ENCODE measurements around the gene KRTAP9-9. TPM values are rescaled to one million over a fixed set of nuclear protein-coding genes. Genes with fewer than 3 reads are reported as not detected.
"Not testable (repeated sequence)": the region's sequence is repeated elsewhere in the genome, so short reads cannot be mapped to it uniquely, and the experiment has no call there.

Gene KRTAP9-9
- not detected in 2 replicates for total RNA-seq (2014; rRNA removed; shearing (Covaris generic))

DNA sequence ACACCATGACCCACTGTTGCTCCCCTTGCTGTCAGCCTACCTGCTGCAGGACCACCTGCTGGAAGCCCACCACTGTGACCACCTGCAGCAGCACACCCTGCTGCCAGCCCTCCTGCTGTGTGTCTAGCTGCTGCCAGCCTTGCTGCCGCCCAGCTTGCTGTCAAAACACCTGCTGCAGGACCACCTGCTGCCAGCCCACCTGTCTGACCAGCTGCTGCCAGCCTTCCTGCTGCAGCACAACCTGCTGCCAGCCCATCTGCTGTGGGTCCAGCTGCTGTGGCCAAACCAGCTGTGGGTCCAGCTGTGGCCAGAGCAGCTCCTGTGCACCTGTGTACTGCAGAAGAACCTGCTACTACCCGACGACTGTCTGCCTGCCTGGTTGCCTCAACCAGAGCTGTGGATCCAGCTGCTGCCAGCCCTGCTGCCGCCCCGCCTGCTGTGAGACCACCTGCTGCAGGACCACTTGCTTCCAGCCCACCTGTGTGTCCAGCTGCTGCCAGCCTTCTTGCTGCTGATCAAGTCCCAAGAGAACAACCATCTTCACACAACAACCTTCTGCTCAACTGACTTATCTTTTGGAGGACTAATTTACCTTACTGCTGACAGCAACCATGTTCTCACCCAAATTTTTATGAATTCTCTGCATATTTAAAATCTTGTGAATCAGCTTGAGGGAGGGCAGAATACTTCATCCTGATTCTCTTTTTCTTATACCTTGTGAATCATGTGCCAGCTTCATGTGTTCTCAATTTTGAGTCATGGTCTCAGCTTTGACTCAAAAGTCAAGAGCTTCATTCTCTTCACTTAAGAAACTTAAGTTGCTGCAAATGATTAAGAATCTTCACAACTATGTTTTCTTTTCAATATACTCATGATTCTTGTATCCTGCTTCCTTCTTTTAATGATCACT, at the start of gene KRTAP9-9:
Gene KRTAP9-9, plus strand, starts transcription at position 4 of the 910 bp plus-strand sequence.
- not testable (repeated sequence) for DNase-seq (ENCODE audit: low read depth)

DNA sequence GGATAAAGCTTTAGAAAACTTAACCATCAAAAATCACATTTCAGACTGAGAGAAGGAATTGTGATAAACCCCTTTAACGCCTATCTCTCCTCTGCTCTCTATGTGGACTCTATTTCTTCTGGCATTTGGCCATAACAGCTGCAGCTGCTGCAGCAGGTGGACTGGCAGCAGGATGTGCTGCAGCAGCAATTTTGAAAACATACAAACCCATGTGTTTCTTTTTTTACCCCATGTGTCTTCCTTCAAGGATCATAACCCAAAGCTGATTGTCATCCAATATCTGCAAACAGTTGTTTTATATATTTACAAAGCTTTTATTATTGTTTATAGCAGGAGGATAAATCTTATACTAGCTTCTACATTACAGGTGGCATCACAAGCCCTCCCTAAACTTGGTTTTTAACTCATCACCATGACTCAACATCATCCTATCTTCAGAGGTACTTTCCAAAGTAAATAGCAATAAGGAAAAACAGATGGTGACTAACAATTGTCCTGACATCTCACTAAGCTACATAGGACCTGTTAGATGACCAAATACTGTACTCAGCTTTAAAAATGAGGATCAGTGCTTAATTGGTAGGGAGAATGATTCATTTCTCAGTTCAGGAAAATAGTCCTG, 43.2 kb upstream of the KRTAP9-9 start:
- peak; percentile 51 for DNase-seq (ENCODE audit: low read depth)

- DNase-seq (ENCODE audit: low read depth) = no peak
Measured at GRCh38 chr17:41212524-41213169, 42.5 kb upstream of the KRTAP9-9 start.

GRCh38 chr17:41215681-41216080, 39.5 kb upstream of the KRTAP9-9 start:
- DNase-seq (ENCODE audit: low read depth) = no peak

- no peak for DNase-seq (ENCODE audit: low read depth)
Measured at GRCh38 chr17:41223821-41224220, 31.4 kb upstream of the KRTAP9-9 start.

- DNase-seq (ENCODE audit: low read depth) = no peak
Measured at GRCh38 chr17:41226051-41226450, 29.1 kb upstream of the KRTAP9-9 start.

DNA sequence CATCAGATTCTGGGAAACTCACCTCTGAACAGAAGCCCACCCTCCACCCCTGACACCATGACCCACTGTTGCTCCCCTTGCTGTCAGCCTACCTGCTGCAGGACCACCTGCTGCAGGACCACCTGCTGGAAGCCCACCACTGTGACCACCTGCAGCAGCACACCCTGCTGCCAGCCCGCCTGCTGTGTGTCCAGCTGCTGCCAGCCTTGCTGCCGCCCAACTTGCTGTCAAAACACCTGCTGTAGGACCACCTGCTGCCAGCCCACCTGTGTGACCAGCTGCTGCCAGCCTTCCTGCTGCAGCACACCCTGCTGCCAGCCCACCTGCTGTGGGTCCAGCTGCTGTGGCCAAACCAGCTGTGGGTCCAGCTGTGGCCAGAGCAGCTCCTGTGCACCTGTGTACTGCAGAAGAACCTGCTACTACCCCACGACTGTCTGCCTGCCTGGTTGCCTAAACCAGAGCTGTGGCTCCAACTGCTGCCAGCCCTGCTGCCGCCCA, 28.5 kb upstream of the KRTAP9-9 start, which contains the start of gene KRTAP9-2:
Gene KRTAP9-2, plus strand, starts transcription at position 51 of the 498 bp plus-strand sequence. Its CDS starts 7 bp downstream, at position 58.
- not testable (repeated sequence) for DNase-seq (ENCODE audit: low read depth)

DNA sequence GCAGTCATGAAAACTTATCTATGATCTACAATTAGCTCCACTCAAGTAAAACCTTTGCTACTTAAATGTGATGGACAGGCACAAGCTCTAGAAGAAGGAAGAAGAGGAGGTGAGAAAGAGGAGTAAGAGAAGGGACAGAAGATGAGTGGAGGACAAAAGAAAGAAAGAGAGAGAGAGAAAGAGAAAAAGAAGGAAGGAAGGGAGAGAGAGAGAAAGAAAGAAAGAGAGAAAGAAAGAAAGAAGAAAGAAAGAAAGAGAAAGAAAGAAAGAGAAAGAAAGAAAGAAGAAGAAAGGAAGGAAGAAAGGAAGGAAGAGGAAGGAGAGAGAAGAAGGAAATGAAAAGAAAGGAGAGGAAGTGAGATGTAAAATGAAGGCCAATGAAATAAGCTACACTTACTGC, 25.1 kb upstream of the KRTAP9-9 start:
- no peak for DNase-seq (ENCODE audit: low read depth)

DNA sequence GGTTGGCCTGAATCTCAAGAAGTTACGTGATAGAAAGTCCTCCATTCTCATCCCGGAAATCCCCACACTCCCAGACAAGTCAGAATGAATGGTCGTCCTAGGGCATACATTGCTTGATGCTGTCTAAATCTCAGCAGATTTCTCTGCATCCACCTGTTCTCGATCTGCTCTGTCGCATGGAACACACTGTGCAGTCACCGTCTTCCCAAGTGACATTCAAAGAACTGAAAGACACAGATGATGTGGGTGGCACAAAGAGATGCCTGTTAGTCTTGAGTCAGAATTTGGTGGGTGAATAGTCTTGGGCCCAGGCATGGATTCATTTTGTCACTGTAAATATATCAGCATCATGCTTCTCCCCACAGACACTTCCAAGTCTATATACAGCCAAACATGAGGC, 23.5 kb upstream of the KRTAP9-9 start:
- DNase-seq (ENCODE audit: low read depth) = no peak

DNA sequence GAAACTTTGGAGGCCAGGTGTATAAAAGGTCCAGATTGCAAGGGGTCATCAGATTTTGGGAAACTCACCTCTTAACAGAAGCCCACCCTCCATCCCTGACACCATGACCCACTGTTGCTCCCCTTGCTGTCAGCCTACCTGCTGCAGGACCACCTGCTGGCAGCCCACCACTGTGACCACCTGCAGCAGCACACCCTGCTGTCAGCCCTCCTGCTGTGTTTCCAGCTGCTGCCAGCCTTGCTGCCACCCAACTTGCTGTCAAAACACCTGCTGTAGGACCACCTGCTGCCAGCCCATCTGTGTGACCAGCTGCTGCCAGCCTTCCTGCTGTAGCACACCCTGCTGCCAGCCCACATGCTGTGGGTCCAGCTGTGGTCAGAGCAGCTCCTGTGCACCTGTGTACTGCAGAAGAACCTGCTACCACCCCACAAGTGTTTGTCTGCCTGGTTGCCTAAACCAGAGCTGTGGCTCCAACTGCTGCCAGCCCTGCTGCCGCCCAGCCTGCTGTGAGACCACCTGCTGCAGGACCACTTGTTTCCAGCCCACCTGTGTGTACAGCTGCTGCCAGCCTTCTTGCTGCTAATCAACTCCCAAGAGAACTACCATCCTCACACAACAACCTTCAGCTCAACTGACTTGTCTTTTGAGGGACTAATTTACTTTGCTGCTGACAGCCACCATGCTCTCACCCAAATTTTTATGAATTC, 22.6 kb upstream of the KRTAP9-9 start, which contains the start of gene KRTAP9-3:
Gene KRTAP9-3, plus strand, starts transcription at position 51 of the 707 bp plus-strand sequence. Its CDS starts 53 bp downstream, at position 104.
- DNase-seq (ENCODE audit: low read depth) = not testable (repeated sequence)

DNA sequence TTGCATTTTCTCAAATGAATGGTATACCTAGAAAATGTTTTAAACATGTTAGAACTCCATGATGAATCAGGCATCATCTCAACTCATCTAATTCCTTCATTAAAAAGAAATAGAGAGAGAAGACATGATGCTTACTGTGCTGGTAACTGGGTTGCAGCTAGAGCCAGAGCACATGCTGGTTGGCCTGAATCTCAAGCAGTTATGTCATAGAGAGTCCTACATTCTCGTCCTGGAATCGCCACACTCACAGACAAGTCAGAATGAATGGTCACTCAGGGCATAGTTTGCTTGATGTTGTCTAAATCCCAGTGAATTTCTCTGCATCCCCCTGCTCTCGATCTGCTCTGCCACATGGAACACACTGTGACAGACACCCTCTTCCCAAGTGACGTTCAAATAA, 18.1 kb upstream of the KRTAP9-9 start:
- not testable (repeated sequence) for DNase-seq (ENCODE audit: low read depth)

DNA sequence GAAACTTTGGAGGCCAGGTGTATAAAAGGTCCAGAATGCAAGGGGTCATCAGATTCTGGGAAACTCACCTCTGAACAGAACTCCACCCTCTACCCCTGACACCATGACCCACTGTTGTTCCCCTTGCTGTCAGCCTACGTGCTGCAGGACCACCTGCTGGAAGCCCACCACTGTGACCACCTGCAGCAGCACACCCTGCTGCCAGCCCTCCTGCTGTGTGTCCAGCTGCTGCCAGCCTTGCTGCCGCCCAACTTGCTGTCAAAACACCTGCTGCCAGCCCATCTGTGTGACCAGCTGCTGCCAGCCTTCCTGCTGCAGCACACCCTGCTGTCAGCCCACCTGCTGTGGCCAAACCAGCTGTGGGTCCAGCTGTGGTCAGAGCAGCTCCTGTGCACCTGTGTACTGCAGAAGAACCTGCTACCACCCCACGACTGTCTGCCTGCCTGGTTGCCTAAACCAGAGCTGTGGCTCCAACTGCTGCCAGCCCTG, 17.2 kb upstream of the KRTAP9-9 start, which contains the start of gene KRTAP9-8:
Gene KRTAP9-8, plus strand, starts transcription at position 51 of the 489 bp plus-strand sequence. Its CDS starts 53 bp downstream, at position 104.
- DNase-seq (ENCODE audit: low read depth) = not testable (repeated sequence)

- not testable (repeated sequence) for DNase-seq (ENCODE audit: low read depth)
Measured at GRCh38 chr17:41246995-41247787, 8.0 kb upstream of the KRTAP9-9 start.

- DNase-seq (ENCODE audit: low read depth) = not testable (repeated sequence)
Measured at GRCh38 chr17:41249637-41250240, 5.4 kb upstream of the KRTAP9-9 start, which contains the start of gene KRTAP9-4. TSS of gene KRTAP9-4 (plus strand) at chr17:41249687. CDS start at chr17:41249721, 34 bp downstream.

- no peak for DNase-seq (ENCODE audit: low read depth)
Measured at GRCh38 chr17:41251261-41251660, 3.9 kb upstream of the KRTAP9-9 start.

DNA sequence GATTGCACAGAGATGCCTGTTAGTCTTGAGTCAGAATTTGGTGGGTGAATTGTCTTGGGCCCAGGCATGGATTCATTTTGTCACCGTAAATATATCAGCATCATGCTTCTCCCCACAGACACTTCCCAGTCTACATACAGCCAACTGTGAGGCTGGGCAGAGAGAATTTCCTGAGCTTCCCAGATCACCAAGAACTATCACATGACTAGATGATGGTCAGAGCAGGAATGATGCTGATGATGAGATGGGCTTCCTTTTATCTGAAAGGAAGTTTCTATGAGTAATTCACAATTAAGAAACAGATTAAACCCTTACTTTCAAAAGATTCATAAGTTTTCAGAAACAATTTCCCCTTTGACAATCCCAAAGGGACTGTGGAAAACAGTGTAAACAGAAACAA, 323 bp upstream of the KRTAP9-9 start:
- DNase-seq (ENCODE audit: low read depth) = no peak

- no peak for DNase-seq (ENCODE audit: low read depth)
Measured at GRCh38 chr17:41256291-41256685, 1.1 kb downstream of the KRTAP9-9 start.

DNA sequence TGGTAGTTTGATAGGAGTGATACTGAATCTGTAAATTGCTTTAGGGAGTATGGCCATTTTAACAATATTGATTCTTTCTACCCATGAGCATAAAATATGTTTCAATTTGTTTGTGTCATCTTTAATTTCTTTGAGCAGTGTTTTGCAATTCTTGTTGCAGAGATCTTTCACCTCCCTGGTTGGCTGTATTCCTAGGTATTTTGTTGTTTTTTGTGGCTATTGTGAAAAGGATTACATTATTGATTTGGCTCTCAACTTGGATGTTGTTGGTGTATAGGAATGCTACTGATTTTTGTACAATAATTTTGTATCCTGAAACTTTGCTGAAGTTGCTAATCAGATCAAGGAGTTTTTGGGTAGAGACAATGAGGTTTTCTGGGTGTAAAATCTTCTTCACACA, 3.2 kb downstream of the KRTAP9-9 start:
- DNase-seq (ENCODE audit: low read depth) = no peak

DNA sequence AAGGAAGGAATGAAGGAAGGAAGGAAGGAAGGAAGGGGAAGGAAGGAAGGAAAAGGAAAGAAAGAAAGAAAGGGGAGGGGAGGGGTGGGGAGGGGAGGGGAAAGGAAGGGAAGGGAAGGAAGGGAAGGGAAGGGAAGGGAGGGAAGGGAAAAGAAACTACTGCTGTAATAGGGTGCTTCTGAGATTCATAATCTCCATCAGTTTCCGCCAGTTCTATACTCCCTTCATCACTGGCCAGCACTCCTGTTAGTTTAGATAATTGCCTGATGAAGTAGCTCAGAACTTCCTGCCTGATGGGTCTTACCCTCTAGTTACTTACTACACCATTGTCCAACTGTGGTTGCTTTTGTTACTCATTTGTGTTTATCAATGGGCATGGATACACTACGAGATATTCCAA, 8.0 kb downstream of the KRTAP9-9 start:
- no peak for DNase-seq (ENCODE audit: low read depth)

DNA sequence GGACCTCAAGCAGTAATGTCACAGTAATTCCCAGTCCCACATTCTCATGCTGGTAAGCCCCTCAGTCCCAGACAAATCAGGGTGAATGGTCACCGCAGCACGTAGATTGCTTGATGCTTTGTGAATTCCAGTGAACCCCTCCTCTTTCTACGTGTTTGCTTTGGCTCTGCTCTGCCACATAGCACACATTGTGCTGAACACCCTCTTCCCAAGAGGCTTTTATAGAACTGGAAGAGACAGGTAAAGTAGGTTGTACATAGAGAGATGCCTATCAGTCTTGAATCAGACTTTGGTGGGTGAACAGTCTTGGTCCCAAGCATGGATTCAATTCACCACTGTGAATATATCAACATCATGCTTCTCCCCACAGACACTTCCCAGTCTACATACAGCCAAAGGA, 9.4 kb downstream of the KRTAP9-9 start:
- DNase-seq (ENCODE audit: low read depth) = no peak

All from M059J (cell line).